Right forelimb (tissue), 1 donor: ENCODE measurements around the gene PTGER2.

Experiments
- DNase-seq: peaks from one replicate; pipeline ENCODE4 v3.0.0-alpha.2; 2018

The PTGER2 gene, protein sequence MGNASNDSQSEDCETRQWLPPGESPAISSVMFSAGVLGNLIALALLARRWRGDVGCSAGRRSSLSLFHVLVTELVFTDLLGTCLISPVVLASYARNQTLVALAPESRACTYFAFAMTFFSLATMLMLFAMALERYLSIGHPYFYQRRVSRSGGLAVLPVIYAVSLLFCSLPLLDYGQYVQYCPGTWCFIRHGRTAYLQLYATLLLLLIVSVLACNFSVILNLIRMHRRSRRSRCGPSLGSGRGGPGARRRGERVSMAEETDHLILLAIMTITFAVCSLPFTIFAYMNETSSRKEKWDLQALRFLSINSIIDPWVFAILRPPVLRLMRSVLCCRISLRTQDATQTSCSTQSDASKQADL

DNA sequence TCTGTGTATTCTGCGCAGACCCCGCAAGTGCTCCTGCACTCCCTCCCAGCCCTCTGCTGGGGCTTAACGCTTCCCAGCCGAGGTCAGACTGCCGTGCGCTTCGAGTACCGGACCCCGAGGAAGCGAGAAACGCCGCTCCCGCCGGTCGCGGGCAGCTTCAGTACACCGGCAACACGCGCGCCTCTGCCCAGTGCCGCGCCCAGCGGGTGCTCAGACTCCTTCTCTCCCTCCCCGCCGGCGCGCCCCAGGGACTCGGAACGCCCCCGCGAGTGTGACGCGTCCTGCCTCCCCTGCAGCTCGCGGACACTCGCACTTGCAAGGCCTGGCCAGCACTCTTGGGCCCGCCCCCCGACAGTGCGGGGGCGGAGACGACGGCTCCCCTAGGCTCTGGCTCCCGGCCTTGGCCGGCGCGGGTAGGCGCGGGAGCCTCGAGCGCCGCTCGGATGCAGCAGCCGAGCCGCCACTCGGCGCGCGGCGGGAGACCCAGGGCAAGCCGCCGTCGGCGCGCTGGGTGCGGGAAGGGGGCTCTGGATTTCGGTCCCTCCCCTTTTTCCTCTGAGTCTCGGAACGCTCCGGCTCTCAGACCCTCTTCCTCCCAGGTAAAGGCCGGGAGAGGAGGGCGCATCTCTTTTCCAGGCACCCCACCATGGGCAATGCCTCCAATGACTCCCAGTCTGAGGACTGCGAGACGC is at the start of gene PTGER2:
TSS of gene PTGER2 (plus strand) at position 410 of the 692 bp plus-strand sequence. CDS start at position 647, 237 bp downstream.
- DNase-seq: peak; percentile 83

DNA sequence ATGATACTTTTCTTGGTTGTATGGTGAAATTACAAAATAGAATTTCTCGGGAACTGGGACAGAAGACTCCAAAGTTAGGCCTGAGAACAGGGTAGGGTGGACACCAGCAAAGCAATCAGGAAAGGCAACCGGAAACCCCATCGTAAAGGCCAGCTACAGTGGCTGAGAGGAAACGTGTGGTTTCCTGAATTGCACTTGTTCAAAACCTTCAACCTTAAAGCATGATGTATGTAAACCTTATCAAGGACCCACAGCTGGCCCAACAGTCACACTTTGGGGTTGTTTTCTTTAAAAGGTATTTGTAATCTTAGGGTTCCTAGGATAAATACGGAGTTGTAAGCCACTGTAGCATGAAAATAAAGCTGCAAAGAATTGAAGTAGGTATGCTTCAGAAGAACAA is 48.9 kb upstream of the PTGER2 start:
- DNase-seq: no peak

DNA sequence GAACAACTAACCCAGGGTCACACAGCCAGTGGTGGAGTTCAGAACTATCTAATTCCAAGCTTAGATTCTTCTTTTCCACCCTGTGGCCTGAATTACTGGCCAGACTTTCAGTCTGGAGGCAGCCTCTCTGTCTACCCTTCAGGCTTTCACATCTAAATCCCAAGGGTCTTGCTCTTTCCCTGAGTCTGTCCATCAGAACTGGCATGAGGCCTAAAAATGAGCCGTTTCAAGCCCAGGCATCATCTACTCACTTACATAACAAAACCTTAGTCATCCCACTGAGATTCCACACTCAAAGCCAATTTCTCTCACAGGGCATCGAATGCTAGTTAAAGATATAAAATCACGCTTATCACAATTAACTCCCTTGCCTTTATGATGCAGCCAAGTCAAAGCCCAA is 47.9 kb upstream of the PTGER2 start:
- no peak for DNase-seq

DNA sequence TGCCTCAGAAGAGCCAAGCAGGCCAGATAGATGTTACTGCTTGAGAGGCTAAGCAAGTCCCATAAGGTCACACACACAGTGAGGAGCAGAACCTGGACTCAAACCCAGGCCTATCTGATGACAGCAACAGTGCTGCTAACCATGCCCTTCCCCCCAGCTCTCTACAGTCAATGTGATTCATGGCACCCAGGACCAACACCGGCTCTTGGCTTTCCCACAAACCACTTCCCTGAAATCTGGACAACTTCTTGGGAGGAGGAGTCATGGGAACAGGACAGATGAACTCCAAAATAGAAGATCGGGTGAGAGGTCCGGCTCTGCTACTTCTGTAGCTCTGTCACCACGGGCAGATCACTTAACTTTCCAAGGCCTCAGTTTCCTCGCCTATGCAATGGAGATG is 47.3 kb upstream of the PTGER2 start:
- no peak for DNase-seq

DNA sequence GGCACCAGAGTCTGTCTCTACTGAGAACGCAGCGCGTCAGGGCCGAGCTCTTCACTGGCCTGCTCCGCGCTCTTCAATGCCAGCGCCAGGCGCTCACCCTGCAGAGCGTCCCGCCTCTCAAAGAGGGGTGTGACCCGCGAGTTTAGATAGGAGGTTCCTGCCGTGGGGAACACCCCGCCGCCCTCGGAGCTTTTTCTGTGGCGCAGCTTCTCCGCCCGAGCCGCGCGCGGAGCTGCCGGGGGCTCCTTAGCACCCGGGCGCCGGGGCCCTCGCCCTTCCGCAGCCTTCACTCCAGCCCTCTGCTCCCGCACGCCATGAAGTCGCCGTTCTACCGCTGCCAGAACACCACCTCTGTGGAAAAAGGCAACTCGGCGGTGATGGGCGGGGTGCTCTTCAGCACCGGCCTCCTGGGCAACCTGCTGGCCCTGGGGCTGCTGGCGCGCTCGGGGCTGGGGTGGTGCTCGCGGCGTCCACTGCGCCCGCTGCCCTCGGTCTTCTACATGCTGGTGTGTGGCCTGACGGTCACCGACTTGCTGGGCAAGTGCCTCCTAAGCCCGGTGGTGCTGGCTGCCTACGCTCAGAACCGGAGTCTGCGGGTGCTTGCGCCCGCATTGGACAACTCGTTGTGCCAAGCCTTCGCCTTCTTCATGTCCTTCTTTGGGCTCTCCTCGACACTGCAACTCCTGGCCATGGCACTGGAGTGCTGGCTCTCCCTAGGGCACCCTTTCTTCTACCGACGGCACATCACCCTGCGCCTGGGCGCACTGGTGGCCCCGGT is 46.4 kb upstream of the PTGER2 start, which contains the start of gene PTGDR:
TSS of gene PTGDR (plus strand) at position 198 of the 778 bp plus-strand sequence. CDS start at position 315, 117 bp downstream.
- DNase-seq: peak; percentile 61

DNA sequence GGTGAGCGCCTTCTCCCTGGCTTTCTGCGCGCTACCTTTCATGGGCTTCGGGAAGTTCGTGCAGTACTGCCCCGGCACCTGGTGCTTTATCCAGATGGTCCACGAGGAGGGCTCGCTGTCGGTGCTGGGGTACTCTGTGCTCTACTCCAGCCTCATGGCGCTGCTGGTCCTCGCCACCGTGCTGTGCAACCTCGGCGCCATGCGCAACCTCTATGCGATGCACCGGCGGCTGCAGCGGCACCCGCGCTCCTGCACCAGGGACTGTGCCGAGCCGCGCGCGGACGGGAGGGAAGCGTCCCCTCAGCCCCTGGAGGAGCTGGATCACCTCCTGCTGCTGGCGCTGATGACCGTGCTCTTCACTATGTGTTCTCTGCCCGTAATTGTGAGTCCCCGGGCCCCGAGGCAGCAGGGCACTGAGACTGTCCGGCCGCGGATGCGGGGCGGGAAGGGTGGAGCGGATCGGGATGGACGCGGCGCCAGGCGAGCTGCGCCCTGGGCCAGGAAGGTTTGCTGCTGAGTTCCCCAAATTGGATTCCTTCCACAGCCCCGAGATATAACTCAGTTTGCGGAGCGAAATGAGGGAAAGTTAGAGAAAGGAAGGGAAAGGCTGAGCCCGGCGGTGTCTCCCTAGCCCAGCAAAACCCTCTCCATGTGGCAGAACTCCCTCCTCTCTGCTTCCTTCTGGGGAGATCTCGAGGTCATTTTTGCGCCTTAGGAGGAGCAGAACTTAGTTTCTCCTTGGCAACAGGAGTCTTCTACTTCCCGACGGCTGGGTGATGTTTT is 45.6 kb upstream of the PTGER2 start:
- DNase-seq: peak; percentile 46

DNA sequence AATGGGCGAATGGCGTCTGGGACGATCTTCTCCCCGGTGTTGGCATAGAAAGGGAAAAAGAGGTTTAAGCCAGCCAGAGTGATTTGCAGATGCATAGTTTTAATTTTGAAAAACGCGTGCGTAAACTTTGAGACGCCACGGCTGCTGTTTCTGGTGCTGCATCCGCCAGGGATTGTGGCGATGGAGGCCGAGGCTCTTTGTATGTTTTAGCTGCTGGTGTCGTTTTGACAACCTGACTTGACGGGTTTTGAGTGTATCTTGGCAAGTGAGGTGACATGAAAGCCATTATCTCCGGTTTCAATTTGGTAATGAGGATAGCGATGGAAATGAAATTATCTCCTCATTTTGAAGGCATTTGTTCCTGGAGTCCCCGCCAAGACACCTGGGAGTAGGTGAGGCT is 45.0 kb upstream of the PTGER2 start:
- no peak for DNase-seq

DNA sequence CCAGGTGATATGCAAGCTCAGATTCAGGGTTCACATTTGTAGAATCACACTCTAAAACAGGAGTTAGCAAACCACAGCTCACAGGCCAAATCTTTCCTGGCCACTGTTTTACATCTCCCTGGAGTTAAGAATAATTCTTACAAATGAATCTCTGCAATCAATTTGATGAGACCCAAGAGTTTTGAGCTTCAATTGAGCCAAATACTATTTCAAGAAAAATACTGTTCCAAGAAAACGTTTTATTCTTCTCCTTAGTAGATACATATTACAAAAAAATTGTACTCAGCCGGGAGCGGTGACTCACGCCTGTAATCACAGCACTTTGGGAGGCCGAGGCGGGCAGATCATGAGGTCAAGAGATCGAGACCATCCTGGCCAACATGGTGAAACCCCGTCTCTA is 44.1 kb upstream of the PTGER2 start:
- no peak for DNase-seq

DNA sequence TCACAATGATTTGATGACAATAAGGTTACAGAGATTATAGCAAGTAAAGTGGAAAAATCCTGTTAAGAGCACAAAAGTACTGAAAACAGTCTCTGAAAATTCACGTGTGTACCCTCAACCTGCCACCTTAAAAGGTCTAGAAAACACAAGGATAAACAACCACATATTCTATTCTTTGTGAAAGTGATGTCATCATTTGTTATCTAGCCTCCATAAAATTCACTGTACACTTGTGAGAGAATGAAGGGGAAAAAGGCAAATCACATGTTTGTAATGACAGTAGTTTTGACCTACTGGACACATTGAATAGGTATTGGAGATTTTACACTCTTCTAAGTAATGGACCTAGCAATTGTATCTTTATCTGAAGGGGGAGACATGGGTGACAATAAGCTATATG is 42.6 kb upstream of the PTGER2 start:
- no peak for DNase-seq

DNA sequence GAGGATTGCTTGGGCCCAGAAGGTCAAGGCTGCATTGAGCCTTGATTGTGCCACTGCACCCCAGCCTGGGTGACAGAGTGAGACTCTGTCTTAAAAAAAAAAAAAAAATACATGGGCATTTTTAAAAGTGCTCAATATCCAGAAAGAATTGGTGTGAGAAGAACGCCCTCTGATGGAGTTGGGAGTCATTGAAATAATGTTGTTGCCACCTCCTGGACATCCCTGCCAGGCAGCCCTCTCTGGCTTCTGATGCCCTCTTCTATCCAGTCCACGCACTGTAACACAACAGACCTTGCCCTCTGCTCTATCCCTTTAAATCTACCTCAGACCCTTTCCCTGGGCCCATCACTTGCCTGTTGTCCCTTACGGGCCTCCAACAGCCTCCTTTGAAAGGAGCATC is 41.7 kb upstream of the PTGER2 start:
- DNase-seq: no peak

DNA sequence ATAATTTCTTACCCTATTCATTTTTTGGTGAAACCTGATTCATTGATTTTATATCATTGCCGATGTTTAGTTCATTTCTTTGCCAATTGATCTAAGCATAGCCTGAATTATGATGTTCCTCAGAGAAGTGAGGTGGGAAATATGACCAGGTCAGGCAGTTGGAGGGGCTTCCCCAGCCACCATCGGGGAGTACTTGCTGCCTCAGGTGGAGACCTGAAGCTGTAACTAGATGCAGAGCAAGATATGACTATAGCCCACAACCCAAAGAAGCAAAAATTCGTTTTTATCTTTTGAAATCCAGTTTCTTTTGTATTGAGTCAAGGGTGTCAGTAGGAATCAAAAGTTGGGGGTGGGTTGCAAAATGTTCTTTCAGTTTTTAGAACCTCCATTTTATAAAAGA is 38.7 kb upstream of the PTGER2 start:
- no peak for DNase-seq

DNA sequence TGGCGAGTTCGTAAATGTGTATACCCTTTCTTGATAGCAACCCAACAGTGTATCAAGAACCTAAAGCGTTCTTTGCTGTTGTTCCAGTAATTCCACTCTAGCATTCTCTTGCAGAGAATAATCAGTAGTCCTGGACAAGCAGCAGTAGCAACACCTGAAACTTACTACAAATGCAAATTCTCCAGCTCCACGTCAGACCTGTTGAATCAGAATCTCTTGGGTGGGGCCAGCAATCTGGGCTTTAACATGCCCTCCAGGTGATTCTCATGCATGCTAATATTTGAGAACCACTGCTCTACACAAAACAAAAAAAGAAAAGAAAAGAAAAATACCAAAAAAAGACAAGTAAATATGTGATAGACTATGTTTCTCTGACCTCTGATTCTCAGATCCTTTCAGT is 36.6 kb upstream of the PTGER2 start:
- no peak for DNase-seq

DNA sequence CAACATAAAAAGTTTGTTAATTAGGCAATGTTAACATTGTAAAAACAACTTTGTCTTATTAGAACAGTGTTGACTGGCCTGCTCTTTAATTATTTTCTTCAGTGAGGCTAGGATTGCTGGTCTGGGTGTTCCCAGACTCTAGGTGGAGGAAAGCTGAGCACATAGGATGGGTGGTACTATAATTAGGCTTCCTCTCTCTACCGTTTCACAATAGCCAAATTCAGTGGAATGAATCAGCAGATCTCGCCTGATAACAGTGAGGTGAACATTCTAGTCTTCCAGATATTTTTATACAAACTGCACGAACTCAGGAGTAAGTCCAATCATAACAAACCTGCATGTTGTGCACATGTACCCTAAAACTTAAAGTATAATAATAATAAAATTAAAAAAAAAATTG is 34.7 kb upstream of the PTGER2 start:
- no peak for DNase-seq

DNA sequence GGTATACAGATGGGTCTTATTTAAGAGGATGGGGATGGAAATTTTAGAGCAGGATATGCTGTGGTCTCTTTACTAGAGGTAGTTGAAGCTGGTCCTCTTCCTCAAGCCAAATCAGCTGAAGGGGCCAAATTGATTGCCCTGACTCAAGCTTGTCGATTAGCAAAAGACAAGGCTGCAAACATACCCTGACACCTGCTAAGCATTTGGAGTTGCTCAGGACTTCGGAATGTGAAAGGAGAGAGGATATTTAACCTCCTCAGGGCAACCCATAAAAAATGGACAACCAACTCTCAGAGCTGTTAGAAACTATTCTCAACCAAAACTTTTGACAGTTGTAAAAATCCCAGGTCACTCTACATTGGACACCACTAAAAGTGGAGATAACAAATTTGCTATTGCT is 31.0 kb upstream of the PTGER2 start:
- no peak for DNase-seq

DNA sequence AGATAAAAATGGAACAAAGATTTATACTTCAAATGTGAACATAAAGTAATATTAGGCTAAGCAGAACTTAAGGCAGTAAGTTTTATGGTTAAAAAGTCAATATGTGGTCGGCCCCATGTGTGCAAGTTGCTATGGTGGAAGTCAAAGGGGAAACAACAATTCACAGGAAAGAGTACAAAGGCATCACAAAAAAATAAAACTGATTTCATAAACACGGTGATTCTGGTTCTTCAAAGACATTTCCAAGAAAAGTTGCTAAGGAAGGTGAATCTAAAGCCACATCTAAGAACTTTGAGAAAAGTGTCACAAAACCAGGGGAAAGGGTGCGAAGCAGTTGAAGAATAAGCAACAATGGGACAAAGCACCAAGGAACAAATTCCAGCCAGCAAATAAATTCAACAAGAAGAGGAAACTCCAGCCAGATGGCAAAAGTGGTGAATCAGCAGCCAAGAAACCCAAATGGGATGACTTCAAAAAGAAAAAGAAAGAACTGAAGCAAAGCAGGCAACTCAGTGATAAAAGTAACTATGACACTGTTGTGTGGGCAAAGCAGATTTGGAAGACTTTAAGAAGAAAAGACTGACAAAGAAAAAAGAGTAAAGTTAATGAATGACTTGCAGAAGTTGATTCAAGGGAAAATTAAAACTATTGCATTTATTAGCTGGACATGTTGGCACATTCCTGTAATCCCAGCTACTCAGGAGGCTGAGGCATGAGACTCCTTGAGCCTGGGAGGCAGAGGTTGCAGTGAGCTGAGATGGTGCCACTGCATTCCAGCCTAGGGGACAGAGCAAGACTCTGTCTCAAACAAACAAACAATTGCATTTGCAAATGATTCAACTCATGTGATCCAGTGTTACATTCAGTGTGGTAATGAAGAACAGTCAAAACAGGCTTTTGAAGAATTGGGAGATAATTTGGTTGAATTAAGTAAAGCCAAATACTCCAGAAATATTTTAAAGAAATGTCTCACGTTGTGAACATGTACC is 27.2 kb upstream of the PTGER2 start:
- no peak for DNase-seq

DNA sequence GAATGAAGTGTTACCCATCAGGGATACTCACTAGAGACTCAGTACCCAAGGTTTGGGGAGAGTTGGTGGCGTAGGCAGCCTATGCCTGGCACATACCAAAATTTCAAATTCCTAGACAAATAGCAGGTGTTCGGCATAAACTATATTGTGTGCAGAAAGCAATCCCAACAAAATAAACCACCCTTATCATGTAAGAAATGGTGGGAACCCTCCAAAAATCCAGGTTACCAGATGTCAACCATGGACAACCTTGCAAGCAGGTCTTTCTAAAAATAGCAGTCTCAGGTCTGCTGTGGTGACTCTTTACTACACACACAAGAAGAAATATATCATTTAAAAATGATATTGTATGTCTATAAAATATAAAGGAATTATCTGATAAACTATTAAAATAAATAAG is 17.7 kb upstream of the PTGER2 start:
- DNase-seq: no peak

DNA sequence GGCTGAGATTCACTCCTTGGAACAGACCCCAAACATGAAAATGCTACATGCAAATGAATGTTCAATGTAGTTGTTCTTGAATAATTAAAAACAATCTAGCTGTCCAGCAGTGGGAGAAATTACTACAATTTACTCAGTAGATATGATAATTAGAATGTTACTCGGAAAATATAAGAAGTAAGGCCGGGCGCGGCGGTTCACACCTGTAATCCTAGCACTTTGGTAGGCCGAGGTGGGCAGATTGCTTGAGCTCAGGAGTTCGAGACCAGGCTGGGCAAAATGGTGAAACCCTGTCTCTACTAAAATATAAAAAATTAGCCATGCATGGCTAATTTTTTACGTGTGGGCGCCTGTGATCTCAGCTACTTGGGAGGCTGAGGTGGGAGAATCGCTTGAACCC is 15.3 kb upstream of the PTGER2 start:
- no peak for DNase-seq

DNA sequence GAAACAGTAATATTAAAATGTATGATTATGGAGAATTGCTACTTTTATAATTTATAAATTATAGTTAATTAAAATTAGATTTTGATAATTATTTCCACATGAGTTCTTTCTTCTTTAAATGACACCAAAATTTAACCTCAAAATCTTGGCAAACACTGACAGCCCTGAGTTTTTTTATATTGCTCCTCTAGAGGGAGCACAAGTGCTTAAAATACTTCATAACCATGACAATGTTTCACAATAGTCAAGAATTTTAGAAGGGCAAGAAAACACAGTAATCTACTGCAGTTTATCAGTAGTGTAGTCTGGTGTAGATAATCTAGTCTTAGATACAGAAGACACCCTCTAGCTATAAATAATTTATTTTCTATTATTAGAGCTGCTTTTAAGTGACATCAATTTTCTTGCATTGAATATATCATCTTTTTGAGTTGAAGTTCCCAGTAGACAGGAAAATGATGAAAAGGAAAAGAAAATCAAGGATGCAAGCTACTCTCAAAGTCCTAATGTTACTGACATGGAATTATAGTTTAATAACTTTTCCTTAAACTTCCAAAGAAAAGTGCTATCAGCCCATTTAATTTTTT is 14.3 kb upstream of the PTGER2 start:
- DNase-seq: no peak

DNA sequence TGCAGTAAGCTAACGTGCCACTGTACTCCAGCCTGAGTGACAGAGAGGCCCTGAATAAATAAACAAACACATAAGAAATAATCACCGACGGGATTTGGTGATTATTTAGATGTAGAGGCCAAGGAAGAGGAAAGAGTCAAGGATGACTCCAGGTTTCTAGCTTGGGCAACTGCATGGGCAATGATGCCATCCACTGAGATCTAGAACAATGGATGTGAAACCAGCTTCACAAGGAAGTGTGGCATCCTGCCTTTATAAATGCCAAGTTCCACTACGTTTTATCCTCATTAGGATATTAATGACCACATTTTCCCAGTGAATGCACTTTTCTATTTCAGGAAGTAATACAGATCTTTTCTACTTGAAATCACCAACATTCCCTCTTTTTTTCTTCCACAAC is 10.9 kb upstream of the PTGER2 start:
- no peak for DNase-seq

DNA sequence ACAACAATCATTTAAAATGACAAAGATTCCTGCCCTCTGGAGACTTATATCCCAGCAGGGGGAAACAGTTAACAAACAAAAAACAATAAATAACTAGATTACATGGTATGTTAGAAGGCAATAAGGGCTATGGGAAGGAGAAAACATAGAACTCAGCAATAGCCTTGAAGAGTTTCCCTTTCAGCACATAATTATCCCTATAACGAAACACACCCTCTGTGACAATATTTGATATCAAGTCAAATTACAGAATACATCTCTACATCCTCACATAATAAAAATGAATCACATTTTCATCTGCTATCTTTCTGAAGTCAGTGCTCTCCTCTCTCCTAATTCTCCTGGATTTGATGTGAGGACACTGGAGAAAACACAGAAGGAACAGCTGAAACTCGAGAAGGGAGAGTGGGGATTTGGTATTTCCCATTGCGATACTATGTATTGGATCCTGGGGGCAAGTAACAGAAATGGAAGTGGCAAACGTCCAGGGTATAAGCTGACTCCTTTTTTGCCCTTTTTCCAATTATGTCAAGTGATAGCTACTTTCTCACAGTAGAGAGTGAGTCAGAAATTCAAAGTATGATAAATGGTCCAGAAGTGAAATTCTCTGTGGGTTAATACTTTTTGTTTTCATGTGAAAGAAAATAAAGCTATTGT is 9.7 kb upstream of the PTGER2 start:
- no peak for DNase-seq

DNA sequence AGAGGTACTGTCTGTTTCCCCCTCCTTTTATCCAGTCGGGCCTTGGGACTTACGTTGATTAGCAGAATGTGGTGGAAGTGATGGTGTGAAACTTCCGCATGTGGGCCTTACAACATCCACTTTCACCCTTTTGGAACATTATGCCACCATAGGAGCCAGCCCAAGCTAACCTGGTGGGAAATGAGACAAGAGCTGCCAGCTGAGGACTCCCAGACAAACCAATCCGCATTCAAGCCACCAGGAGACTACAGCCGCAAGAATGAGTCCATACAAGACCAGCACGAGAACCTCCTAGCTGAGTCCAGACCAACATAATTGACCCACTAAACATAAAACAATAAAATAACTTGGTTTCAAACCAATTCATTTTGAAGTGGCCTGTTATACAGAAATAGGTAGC is 9.1 kb upstream of the PTGER2 start:
- no peak for DNase-seq
